ENCODE results near the gene KLF16.

DNA sequence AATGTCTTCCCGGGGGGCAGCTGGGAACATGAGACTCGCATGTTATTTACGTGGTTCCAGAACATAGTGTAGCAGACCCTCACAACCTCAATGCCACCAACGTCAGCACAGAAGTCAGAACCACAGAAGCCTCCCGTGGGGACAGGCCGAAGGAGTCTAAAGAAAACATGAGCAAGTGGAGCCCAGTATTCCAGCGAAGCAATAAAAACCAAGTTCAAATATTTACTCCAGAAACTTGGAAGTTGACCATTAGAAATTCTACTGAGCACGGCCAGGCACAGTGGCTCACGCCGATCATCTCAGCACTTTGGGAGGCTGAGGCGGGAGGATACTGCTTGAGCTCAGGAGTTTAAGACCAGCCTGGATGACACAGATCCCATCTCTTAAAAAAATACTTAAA is 33.4 kb downstream of the KLF16 start:
- no peak for TF ChIP-seq EZH2 (IDR thresholded peaks at IDR 0.05; ENCODE audit: borderline replicate concordance, low read length)
- TF ChIP-seq CTCF (IDR thresholded peaks at IDR 0.05; ENCODE audit: low read length), result no peak

Data from OCI-LY1 (cell line).